Neutrophil (primary cell): ENCODE measurements around the gene CST3.

Experiments
- H3K27ac ChIP-seq: fragments of 200-600 bp; sonication (generic); 2 replicates; pipeline ENCODE4 v1.5.1; 2016; ENCODE audit warnings: mild to moderate bottlenecking, moderate library complexity
- H3K27me3 ChIP-seq: fragments of 200-600 bp; sonication (generic); 2 replicates; pipeline ENCODE4 v1.6.0; 2016; ENCODE audit warnings: mild to moderate bottlenecking
- H3K36me3 ChIP-seq: fragments of 200-600 bp; sonication (generic); 2 replicates; pipeline ENCODE4 v1.5.1; 2017
- H3K4me1 ChIP-seq, 2 experiments: fragments of 200-600 bp in 1 of 2; sonication (generic) in 1 of 2; 1 replicate in 1 of 2; 2 replicates in 1 of 2; pipeline versions ENCODE4 v1.5.1 to v1.6.1; 2013 to 2016; ENCODE audit warnings: low read depth in 1 of 2, low read length in 1 of 2, mild to moderate bottlenecking in 1 of 2, moderate library complexity in 1 of 2; ENCODE audit not compliant: control insufficient read depth in 1 of 2, insufficient read depth in 1 of 2
- H3K4me3 ChIP-seq, 2 experiments: fragments of 200-600 bp in 1 of 2; sonication (generic) in 1 of 2; 1 replicate in 1 of 2; 2 replicates in 1 of 2; pipeline ENCODE4 v1.5.1; 2013 to 2016; ENCODE audit warnings: low read depth in 1 of 2, low read length in 1 of 2, mild to moderate bottlenecking in 1 of 2, moderate library complexity in 1 of 2
- H3K9me3 ChIP-seq: fragments of 200-600 bp; sonication (generic); 2 replicates; pipeline ENCODE4 v1.5.1; 2016
- TF ChIP-seq, protein P1 (sequence below): fragments of 200-600 bp; sonication (generic); IDR thresholded peaks from 2 replicates; pipeline ENCODE4 v1.5.1; 2016; ENCODE audit warnings: antibody characterized with exemption

The CST3 gene

DNA sequence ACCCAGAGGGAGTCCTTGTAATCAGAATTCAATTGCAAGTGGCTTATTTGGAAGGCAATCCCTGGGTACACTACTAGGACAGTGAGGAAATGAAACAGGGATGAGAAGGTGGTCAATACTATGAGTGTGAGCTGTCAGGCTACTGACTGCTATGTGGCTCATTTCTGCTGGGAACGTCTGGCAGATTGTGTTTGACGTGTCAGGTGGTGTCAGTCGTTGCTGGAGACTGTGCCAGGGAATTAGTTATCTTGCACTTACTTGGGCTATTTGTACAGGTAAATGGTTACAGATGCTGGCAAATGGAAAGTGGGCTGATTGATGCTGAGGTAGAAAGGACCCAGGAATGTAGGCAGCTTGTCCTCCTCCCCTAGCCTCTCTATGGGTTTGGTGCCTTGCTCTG lies 33.7 kb upstream of the CST3 start:
- Histone ChIP-seq H3K27me3 (no peaks in the 10 kb centered on the region), H3K27ac (no peak overlapping the region), H3K36me3 (no peaks in the 10 kb centered on the region), H3K4me3 (no peak overlapping the region), H3K4me1 (no peaks in the 10 kb centered on the region), H3K9me3 (no peaks in the 10 kb centered on the region)
- TF ChIP-seq, protein P1, sequence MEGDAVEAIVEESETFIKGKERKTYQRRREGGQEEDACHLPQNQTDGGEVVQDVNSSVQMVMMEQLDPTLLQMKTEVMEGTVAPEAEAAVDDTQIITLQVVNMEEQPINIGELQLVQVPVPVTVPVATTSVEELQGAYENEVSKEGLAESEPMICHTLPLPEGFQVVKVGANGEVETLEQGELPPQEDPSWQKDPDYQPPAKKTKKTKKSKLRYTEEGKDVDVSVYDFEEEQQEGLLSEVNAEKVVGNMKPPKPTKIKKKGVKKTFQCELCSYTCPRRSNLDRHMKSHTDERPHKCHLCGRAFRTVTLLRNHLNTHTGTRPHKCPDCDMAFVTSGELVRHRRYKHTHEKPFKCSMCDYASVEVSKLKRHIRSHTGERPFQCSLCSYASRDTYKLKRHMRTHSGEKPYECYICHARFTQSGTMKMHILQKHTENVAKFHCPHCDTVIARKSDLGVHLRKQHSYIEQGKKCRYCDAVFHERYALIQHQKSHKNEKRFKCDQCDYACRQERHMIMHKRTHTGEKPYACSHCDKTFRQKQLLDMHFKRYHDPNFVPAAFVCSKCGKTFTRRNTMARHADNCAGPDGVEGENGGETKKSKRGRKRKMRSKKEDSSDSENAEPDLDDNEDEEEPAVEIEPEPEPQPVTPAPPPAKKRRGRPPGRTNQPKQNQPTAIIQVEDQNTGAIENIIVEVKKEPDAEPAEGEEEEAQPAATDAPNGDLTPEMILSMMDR: no peak

DNA sequence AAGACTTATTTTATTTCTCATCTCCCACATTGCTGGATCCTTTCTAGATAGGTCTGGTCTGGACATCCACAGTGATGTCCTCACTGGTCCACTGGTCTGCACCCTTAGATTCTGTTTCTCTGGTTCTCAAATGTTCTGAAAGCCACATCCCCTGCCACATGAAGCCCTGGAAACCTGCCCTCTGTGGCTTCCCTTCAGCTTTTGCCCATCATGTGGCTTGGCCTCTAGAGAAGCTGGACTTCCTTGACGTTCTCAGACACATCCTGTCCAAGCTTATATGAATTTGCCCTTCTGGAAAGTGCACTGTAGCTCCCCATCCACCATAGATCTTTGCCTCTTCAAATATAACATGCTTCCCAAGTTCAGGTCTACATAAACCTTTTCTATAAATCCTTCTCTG lies 32.6 kb upstream of the CST3 start:
- no peaks in the 10 kb centered on the region for H3K27me3 ChIP-seq
- H3K9me3 ChIP-seq: no peaks in the 10 kb centered on the region
- TF ChIP-seq, protein P1: no peak
- no peak overlapping the region for H3K27ac ChIP-seq
- H3K36me3 ChIP-seq: no peaks in the 10 kb centered on the region
- no peaks in the 10 kb centered on the region for H3K4me1 ChIP-seq
- H3K4me3 ChIP-seq: no peak overlapping the region

DNA sequence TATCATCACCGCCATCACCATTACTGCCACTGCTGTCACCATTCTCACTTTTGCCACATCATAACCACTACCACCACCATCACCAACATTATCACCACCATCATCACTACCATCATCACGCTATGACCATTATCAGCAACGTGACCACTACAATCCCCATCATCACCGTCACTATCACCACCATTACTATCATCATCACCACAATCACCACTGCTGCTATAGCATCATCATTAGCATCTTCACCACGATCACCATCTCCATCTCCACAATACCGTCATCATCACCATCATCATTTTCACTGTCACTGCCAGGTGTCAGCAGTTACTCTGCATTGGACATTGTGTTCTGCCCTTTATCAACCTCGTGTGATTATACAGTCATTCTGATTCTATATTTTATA lies 32.1 kb upstream of the CST3 start:
- Histone ChIP-seq H3K27ac (no peak overlapping the region), H3K9me3 (no peaks in the 10 kb centered on the region), H3K27me3 (no peaks in the 10 kb centered on the region), H3K4me1 (no peaks in the 10 kb centered on the region), H3K36me3 (no peaks in the 10 kb centered on the region), H3K4me3 (no peak overlapping the region)
- TF ChIP-seq, protein P1: no peak

DNA sequence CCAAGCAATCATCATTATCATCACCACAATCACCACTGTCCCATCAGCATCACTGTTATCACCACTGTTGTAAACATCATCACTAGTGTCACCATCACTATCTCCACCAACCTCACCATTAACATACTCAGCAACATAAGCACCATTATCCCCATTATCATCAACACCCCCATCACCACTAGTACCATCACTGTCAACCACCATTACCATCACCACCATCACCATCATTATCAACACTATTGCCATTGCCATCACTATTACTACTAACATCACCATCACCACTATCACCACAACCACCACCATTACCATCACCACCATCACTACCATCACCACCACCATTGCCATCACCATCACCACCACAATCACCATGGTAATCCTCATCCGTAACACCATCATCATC lies 31.6 kb upstream of the CST3 start:
- no peaks in the 10 kb centered on the region for H3K4me1 ChIP-seq
- no peaks in the 10 kb centered on the region for H3K36me3 ChIP-seq
- TF ChIP-seq, protein P1: no peak

DNA sequence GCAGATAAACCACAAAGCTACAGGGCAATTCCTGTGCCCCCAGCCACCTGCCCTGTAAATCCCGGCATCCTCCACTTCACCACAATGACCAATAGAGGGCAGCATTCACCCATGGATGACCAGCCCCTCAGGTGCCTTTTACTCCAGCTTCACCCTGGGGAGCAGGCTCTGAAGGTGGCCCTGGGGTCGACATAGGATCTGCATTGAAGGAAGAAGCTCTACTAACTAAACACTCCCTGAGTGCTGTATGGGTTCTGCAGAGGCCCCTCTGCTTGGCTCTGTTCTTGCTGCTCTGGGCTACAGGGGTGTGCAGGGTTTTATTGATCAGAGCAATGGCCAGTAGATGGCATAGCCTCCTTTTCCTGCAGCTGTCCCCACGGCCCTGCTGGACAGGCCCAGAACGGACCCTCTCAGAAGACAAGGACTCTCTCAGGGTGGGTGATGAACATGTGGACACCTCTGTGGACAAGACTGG lies 30.8 kb upstream of the CST3 start:
- Histone ChIP-seq H3K4me1 (no peaks in the 10 kb centered on the region), H3K4me3 (no peak overlapping the region), H3K9me3 (no peaks in the 10 kb centered on the region), H3K27me3 (no peaks in the 10 kb centered on the region), H3K27ac (no peak overlapping the region), H3K36me3 (no peaks in the 10 kb centered on the region)
- TF ChIP-seq, protein P1: peak; percentile 87

More for the DNA sequence above, 31.6 kb upstream of the CST3 start:
- Histone ChIP-seq H3K4me3 (no peak overlapping the region), H3K9me3 (no peaks in the 10 kb centered on the region), H3K27me3 (no peaks in the 10 kb centered on the region), H3K27ac (no peak overlapping the region)

DNA sequence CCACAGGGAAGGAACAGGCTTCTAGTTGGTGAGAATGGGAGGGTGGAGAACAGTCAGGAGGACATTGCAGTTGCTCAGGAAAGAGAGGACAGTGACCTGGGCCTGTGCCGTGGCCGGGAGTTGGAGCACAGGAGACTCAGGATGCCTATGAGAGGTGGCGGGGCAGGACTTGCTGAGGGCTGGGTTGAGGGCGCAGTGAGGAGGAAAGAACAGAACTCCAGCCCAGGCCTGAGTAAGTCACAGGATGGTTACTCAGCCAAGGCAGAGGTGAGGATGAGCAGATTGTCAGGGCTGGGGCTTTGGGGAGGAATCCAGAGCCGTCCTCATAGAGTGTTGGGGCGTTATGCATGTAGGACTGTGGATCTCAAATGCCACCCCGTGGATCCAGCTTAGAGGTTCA lies 29.9 kb upstream of the CST3 start:
- Histone ChIP-seq H3K4me3 (no peak overlapping the region), H3K36me3 (no peaks in the 10 kb centered on the region), H3K4me1 (no peaks in the 10 kb centered on the region), H3K27ac (no peak overlapping the region), H3K27me3 (no peaks in the 10 kb centered on the region), H3K9me3 (no peaks in the 10 kb centered on the region)
- TF ChIP-seq, protein P1: no peak
